CD4-positive, alpha-beta T cell (primary cell): Measurements from ENCODE around the gene PLCG2. TPM values are rescaled to one million over a fixed set of nuclear protein-coding genes. Genes with fewer than 3 reads are reported as not detected.

Experiments
- ATAC-seq: fragments of 200-7000 bp; cut with Tn5 transposase; one replicate; pipeline ENCODE4 v1.10.0; 2022; ENCODE audit warnings: mild to moderate bottlenecking; ENCODE audit not compliant: poor library complexity
- CTCF ChIA-PET: fragments of 350-600 bp; sonication (Branson Sonifier 250); formaldehyde crosslinking; loops from one replicate; lab custom pipeline; 2021; ENCODE audit warnings: antibody characterized with exemption, inconsistent platforms; lab: Charles Lee
- POLR2A ChIA-PET: fragments of 350-600 bp; sonication (Branson Sonifier 250); formaldehyde crosslinking; loops from one replicate; lab custom pipeline; 2021; ENCODE audit warnings: antibody characterized with exemption, inconsistent platforms; lab: Charles Lee
- DNase-seq, 14 experiments: peaks; one replicate each; pipeline ENCODE4 v3.0.0-alpha.2; 2013 to 2020; ENCODE audit warnings: mixed read lengths in 2 of 14
- H3K27ac ChIP-seq, 2 donors: one replicate each; pipeline versions ENCODE4 v1.5.1 to v1.7.0; 2013; ENCODE audit warnings: low read length in 2 of 2, low read depth in 1 of 2, mild to moderate bottlenecking in 1 of 2
- H3K27me3 ChIP-seq, 2 experiments: 1 replicate in 1 of 2; 2 replicates in 1 of 2; pipeline versions ENCODE4 v1.6.1 to v1.7.0; 2013; ENCODE audit warnings: low read length in 2 of 2, control low read depth in 1 of 2, mild to moderate bottlenecking in 1 of 2, moderate library complexity in 1 of 2; ENCODE audit not compliant: insufficient read depth in 2 of 2, control insufficient read depth in 1 of 2
- H3K36me3 ChIP-seq: one replicate; pipeline ENCODE4 v1.6.1; 2013; ENCODE audit warnings: low read length, control low read depth; ENCODE audit not compliant: insufficient read depth
- H3K4me1 ChIP-seq: one replicate; pipeline ENCODE4 v1.6.1; 2013; ENCODE audit warnings: low read length, control low read depth; ENCODE audit not compliant: insufficient read depth
- H3K4me3 ChIP-seq: one replicate; pipeline ENCODE4 v1.5.1; 2013; ENCODE audit warnings: mild to moderate bottlenecking, low read length, moderate library complexity
- H3K9me3 ChIP-seq, 2 experiments: 1 replicate in 1 of 2; 2 replicates in 1 of 2; pipeline versions ENCODE4 v1.6.1 to v1.7.0; 2013; ENCODE audit warnings: low read length in 2 of 2, mild to moderate bottlenecking in 2 of 2, control low read depth in 1 of 2, moderate library complexity in 1 of 2; ENCODE audit not compliant: control insufficient read depth in 1 of 2, insufficient read depth in 1 of 2
- H3K27ac Mint-ChIP-seq: one replicate; pipeline ENCODE4 v1.8.0; 2020; ENCODE audit warnings: mixed read lengths
- H3K27me3 Mint-ChIP-seq: one replicate; pipeline ENCODE4 v1.8.0; 2021; ENCODE audit warnings: mixed read lengths
- H3K36me3 Mint-ChIP-seq: one replicate; pipeline ENCODE4 v1.8.0; 2021; ENCODE audit warnings: low read depth, mixed read lengths
- H3K4me1 Mint-ChIP-seq: one replicate; pipeline ENCODE4 v1.8.0; 2021; ENCODE audit warnings: low read depth, mixed read lengths
- H3K4me3 Mint-ChIP-seq: one replicate; pipeline ENCODE4 v1.8.0; 2020; ENCODE audit warnings: mild to moderate bottlenecking, mixed read lengths
- H3K9me3 Mint-ChIP-seq: one replicate; pipeline ENCODE4 v1.8.0; 2020; ENCODE audit warnings: mixed read lengths
- intact Hi-C, 2 experiments: fragments of 100-400 bp; cut with DNase I in 1 of 2; cut with micrococcal nuclease in 1 of 2; formaldehyde crosslinking; loops; one replicate each; pipeline versions ENCODE4 v1.15.1 to v1.9.0; 2023 to 2025; cut with DNase I, micrococcal nuclease
- total RNA-seq, 174 experiments: library from RNA in 2 of 174; stranded (reverse) in 2 of 174; gene quantifications; one replicate each; pipeline ENCODE4 v1.2.3 and lab custom pipeline; 2021 to 2026
- TF ChIP-seq, protein P1 (sequence below): fragments of 200-600 bp; IDR thresholded peaks from one replicate; pipeline ENCODE4 v1.8.0; 2022; ENCODE audit warnings: antibody characterized with exemption, mild to moderate bottlenecking

PLCG2 gene
- total RNA-seq, 2 experiments from 2014 or later, result 0.92 to 1.5 TPM

DNA sequence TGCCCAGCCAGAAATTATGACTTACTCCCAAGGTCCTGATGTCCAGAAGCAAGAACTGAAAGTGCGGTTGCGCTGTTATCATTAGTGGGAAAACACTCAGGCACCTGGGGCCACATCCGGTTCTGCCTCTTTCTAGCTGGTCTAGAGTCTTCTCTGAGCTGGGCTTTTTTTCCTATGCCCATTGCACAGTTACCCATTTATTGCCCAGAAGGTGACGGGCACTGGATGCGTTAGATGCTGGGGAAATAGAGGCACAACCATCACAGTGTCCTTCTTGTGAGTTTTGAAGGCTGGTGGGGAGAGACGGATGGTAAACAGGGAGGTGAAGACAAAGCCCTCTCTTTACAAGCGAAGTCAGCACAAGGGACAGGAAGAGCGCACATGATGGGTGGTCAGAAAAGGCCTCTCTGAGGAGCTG, 37.7 kb downstream of the PLCG2 start:
- Mint-ChIP-seq H3K27me3 (peaks cover 6% of the 10 kb centered on the region), H3K36me3 (no peaks in the 10 kb centered on the region), H3K9me3 (no peaks in the 10 kb centered on the region), H3K4me1 (no peaks in the 10 kb centered on the region), H3K4me3 (no peak overlapping the region), H3K27ac (no peak overlapping the region)
- DNase-seq (peak in 1 of 14 experiments; percentile 40), ATAC-seq (no peak)
- H3K27me3 ChIP-seq, result no peaks in the 10 kb centered on the region
- TF ChIP-seq, protein P1, sequence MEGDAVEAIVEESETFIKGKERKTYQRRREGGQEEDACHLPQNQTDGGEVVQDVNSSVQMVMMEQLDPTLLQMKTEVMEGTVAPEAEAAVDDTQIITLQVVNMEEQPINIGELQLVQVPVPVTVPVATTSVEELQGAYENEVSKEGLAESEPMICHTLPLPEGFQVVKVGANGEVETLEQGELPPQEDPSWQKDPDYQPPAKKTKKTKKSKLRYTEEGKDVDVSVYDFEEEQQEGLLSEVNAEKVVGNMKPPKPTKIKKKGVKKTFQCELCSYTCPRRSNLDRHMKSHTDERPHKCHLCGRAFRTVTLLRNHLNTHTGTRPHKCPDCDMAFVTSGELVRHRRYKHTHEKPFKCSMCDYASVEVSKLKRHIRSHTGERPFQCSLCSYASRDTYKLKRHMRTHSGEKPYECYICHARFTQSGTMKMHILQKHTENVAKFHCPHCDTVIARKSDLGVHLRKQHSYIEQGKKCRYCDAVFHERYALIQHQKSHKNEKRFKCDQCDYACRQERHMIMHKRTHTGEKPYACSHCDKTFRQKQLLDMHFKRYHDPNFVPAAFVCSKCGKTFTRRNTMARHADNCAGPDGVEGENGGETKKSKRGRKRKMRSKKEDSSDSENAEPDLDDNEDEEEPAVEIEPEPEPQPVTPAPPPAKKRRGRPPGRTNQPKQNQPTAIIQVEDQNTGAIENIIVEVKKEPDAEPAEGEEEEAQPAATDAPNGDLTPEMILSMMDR, result no peak
- no peaks in the 10 kb centered on the region for H3K4me1 ChIP-seq
- ChIA-PET POLR2A (no interaction called here), CTCF (no interaction called here)
- intact Hi-C loops, result no loop called here
- no peak overlapping the region for H3K27ac ChIP-seq
- H3K4me3 ChIP-seq, result no peak overlapping the region
- no peaks in the 10 kb centered on the region for H3K9me3 ChIP-seq
- H3K36me3 ChIP-seq, result no peaks in the 10 kb centered on the region

- H3K27me3 Mint-ChIP-seq, result peaks cover 6% of the 10 kb centered on the region
- H3K9me3 Mint-ChIP-seq, result no peaks in the 10 kb centered on the region
- TF ChIP-seq, protein P1, result no peak
- ChIA-PET POLR2A (no interaction called here), CTCF (no interaction called here)
- no peaks in the 10 kb centered on the region for H3K4me1 Mint-ChIP-seq
- peak in 1 of 14 experiments; percentile 49 for DNase-seq
- H3K27ac Mint-ChIP-seq, result no peak overlapping the region
- H3K4me3 Mint-ChIP-seq, result no peak overlapping the region
- no peak overlapping the region for H3K27ac ChIP-seq
- H3K4me3 ChIP-seq, result no peak overlapping the region
- H3K27me3 ChIP-seq, result no peaks in the 10 kb centered on the region
- H3K36me3 Mint-ChIP-seq, result no peaks in the 10 kb centered on the region
- H3K4me1 ChIP-seq, result no peaks in the 10 kb centered on the region
- intact Hi-C loops, result no loop called here
- ATAC-seq, result no peak
- H3K9me3 ChIP-seq, result no peaks in the 10 kb centered on the region
- no peaks in the 10 kb centered on the region for H3K36me3 ChIP-seq
Measured at GRCh38 chr16:81817296-81817695, 38.2 kb downstream of the PLCG2 start.

- Mint-ChIP-seq H3K27me3 (peaks cover 6% of the 10 kb centered on the region), H3K4me3 (no peak overlapping the region), H3K9me3 (no peaks in the 10 kb centered on the region), H3K4me1 (no peaks in the 10 kb centered on the region), H3K27ac (no peak overlapping the region), H3K36me3 (no peaks in the 10 kb centered on the region)
- intact Hi-C loops, result no loop called here
- no peak for ATAC-seq
- peak in 3 of 14 experiments; percentile 32 to 60 (median 32) for DNase-seq
- ChIA-PET CTCF (no interaction called here), POLR2A (no interaction called here)
- H3K36me3 ChIP-seq, result no peaks in the 10 kb centered on the region
- H3K27ac ChIP-seq, result no peak overlapping the region
- TF ChIP-seq, protein P1, result no peak
- no peaks in the 10 kb centered on the region for H3K27me3 ChIP-seq
- no peak overlapping the region for H3K4me3 ChIP-seq
- no peaks in the 10 kb centered on the region for H3K9me3 ChIP-seq
- no peaks in the 10 kb centered on the region for H3K4me1 ChIP-seq
Measured at GRCh38 chr16:81817789-81818567, 38.9 kb downstream of the PLCG2 start.
